GM21737 (cell line): ENCODE data around the gene TMEM233.
"Not testable (repeated sequence)": the region's sequence is repeated elsewhere in the genome, so short reads cannot be mapped to it uniquely, and the experiment has no call there.

Source experiments
- ATAC-seq: cut with Tn5 transposase; IDR thresholded peaks from one replicate; pipeline ENCODE4 v1.9.1; 2021; ENCODE audit warnings: mild to moderate bottlenecking, moderate library complexity; ENCODE audit not compliant: unreplicated experiment

The TMEM233 gene

DNA sequence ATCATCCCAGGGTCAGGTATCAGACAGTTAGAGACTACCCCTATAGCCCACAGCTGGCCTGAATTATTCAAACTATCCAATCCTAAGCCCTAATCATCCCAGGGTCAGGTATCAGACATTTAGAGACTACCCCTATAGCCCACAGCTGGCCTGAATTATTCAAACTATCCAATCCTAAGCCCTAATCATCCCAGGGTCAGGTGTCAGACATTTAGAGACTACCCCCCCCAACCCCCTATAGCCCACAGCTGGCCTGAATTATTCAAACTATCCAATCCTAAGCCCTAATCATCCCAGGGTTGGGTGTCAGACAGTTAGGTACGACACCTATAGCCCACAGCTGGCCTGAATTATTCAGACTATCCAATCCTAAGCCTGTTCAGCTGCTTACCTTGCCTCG is 63.4 kb downstream of the TMEM233 start:
- ATAC-seq, result not testable (repeated sequence)

GRCh38 chr12:119658166-119658565 is 64.6 kb downstream of the TMEM233 start:
- not testable (repeated sequence) for ATAC-seq

- no peak for ATAC-seq
Measured at GRCh38 chr12:119659289-119659897, 65.8 kb downstream of the TMEM233 start.

- no peak for ATAC-seq
Measured at GRCh38 chr12:119660076-119660475, 66.5 kb downstream of the TMEM233 start.

- ATAC-seq, result no peak
Measured at GRCh38 chr12:119661882-119662281, 68.3 kb downstream of the TMEM233 start.

GRCh38 chr12:119664642-119665041 is 71.1 kb downstream of the TMEM233 start:
- no peak for ATAC-seq

GRCh38 chr12:119665164-119665929 is 71.8 kb downstream of the TMEM233 start:
- no peak for ATAC-seq

DNA sequence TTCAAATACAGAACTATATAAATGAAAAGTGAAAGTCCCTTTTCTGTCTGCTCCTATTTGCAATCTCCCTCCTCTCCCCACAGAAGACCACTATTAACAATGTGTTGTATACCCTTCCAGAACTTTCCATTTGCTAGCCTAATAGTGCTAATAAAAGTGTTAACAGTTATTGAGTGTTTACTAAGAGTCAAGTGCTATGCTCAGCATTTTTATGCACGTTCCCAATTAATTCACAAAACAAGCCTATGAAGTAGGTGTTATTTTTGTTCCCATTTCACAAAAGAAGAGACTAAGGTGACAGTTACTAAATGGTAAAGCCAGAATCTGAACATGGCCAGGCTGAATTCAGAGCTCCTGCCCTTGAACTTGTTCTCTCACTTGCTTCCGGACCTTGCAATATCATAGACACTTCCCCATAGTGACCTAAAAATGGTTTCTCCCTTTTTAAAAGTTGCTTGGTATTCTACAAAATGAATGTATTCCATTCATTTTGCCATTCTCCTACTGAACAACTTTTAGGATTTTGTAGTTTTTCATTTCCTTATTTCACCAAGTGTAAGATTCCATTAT is 72.7 kb downstream of the TMEM233 start:
- no peak for ATAC-seq

- no peak for ATAC-seq
Measured at GRCh38 chr12:119666900-119667576, 73.5 kb downstream of the TMEM233 start.

DNA sequence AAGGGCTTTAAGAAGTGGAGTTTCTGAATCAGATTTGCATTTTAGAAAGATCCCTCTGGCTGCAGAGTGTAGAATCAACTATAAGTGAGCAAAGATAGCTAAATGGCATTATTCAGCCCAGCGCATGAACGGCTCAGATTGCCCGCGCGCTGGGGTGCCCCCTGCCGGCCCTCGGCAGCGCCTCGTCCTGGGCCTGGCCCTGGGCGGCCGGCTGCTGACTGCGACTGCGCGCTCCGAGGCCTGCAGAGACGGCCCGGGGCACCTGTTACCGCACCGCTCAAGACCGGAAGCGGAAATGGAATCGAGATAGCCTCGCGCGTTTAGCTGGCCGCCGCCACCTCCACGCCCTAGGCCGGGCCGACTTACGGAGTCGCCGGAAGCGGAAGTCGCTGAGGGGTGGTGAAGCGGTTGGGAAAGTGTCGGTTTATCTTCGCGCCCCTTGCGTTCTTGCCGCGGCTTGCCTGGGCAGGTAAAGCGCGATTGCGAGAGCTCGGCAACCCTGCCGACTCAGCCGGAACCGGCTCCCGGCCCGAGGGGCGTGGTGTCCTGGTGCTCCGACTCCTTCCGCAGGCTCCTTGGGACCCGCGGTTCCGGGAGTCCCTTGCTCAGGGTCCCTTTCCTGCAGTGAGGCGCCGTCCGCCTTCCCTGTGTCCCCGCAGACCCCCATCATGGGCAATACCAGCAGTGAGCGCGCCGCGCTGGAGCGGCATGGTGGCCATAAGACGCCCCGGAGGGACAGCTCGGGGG is 74.2 kb downstream of the TMEM233 start, which contains the start of gene PRKAB1:
Gene PRKAB1 (plus strand): TSS at position 557 of the 747 bp plus-strand sequence. CDS start 112 bp downstream, at position 669.
- ATAC-seq, result peak; percentile 95

DNA sequence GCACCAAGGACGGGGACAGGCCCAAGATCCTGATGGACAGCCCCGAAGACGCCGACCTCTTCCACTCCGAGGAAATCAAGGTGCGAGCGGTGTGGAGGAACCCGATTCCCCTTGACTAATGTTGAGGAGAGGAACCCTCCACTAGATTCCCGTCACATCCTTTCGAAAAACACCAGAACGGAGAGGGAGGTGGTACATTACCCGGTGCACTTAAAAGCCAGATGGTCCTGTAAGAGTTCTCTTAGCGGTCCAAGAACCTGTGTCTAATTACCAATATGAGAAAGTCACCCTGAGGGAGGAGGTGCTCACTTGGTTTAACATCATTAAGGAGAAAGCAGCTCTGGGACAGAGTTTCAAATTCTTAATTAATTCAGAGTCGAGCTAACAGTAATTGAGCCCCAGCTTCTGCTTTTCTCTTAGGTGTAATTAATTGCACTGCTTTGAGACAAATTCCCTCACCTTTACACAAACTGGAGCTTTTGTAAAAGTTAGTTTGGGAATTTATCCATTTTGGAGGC is 74.8 kb downstream of the TMEM233 start:
- no peak for ATAC-seq

GRCh38 chr12:119669744-119670472 is 76.3 kb downstream of the TMEM233 start:
- ATAC-seq, result no peak

GRCh38 chr12:119671070-119671469 is 77.5 kb downstream of the TMEM233 start:
- ATAC-seq, result no peak

GRCh38 chr12:119672194-119672593 is 78.6 kb downstream of the TMEM233 start:
- no peak for ATAC-seq

GRCh38 chr12:119673634-119674033 is 80.1 kb downstream of the TMEM233 start:
- ATAC-seq, result no peak

DNA sequence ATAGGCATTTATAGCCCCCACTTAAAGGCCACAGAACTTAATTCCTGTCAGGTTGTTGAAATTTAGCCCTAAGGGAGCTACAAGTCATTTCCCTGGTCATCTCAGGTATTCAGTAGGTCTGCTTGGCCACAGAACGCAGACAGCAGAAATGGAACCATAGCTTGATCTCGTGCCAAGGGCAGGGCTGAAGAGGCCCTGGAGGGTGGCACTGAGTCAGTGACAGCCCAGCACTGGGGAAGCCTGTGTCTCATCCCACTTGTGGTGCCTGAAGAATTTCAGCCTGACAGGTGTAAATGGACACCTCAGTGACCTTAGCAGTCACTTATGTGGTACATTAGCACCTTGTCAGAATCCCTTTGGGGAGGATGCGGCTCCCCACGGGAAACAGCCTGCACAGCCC is 81.0 kb downstream of the TMEM233 start:
- ATAC-seq, result no peak

DNA sequence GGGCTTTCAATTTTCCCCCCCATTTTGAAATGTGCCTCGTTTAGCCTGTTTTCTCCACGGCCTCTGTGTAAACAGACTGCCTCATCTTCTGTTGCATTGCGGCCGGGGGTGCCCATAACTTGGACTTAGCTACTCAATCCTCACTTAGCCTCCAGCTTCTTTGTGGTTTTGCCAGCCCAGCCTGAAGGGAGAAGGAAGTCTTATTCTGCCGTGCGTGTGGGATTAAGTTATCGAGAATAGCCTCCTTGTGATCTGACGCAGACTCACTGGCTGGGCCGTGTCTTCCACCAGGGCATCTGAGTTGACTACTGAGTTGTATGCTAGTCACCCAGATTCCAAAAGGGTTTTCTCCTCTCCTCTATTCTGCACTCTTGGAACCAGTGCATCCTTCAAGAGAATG is 82.4 kb downstream of the TMEM233 start:
- ATAC-seq, result no peak

DNA sequence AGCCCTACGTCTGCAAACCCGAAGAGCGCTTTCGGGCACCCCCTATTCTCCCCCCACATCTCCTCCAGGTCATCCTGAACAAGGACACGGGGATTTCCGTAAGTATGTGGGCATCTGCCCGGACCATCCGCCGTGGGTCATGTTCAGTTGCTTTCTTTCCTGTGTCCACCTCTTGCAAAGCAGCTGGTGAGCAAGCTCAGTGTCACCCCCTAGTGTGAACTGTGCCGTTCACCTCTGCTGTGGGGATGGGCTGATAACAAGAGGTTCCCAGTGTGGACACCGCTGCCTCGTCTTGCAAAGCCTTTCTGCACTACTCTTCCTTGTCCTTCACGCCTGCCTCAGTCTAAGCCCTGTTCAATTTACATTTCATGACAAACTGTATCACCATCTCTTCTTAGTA is 83.0 kb downstream of the TMEM233 start:
- ATAC-seq, result no peak

GRCh38 chr12:119678459-119678858 is 84.9 kb downstream of the TMEM233 start:
- no peak for ATAC-seq

- no peak for ATAC-seq
Measured at GRCh38 chr12:119679081-119679480, 85.5 kb downstream of the TMEM233 start.
